Body of pancreas (tissue), 4 donors: ENCODE measurements around the gene SREBF2. TPM values are rescaled to one million over a fixed set of nuclear protein-coding genes. Genes with fewer than 3 reads are reported as not detected.
A peak's percentile ranks its signal among the peaks of the same experiment; 100 is the strongest.

Experiments
- ATAC-seq: fragments of 150-250 bp; one replicate; pipeline ENCODE4 v1.9.1; 2016
- DNase-seq, 4 donors: peaks; one replicate each; pipeline ENCODE4 v3.0.0-alpha.2; 2019
- H3K27ac ChIP-seq, 4 donors: fragments of 200-600 bp; sonication (generic); 1 replicate in 3 of 4; 2 replicates in 1 of 4; pipeline versions ENCODE4 v1.5.1 to v1.6.1; 2016 to 2019; ENCODE audit warnings: mild to moderate bottlenecking in 1 of 4, mixed read lengths in 1 of 4, moderate library complexity in 1 of 4
- H3K27me3 ChIP-seq, 2 donors: fragments of 200-600 bp; sonication (generic); one replicate each; pipeline ENCODE4 v1.6.0; 2016; ENCODE audit warnings: mild to moderate bottlenecking in 1 of 2
- H3K36me3 ChIP-seq, 2 donors: fragments of 200-600 bp; sonication (generic); replicated peaks in 1 of 2; 2 replicates each; pipeline ENCODE4 v1.5.1; 2016; ENCODE audit warnings: low read depth in 2 of 2; ENCODE audit not compliant: insufficient read depth in 1 of 2
- H3K4me1 ChIP-seq: fragments of 200-600 bp; sonication (generic); one replicate; pipeline ENCODE4 v1.6.0; 2016
- H3K4me3 ChIP-seq, 2 donors: fragments of 200-600 bp; sonication (generic); 1 replicate in 1 of 2; 2 replicates in 1 of 2; pipeline ENCODE4 v1.5.1; 2016 to 2019
- H3K9me3 ChIP-seq, 3 donors: fragments of 200-600 bp; sonication (generic); 1 replicate in 2 of 3; 2 replicates in 1 of 3; pipeline ENCODE4 v1.5.1; 2016
- POLR2A ChIP-seq, 3 donors: fragments of 450-650 bp; IDR thresholded peaks; one replicate each; pipeline ENCODE4 v1.6.1; 2016; ENCODE audit warnings: antibody characterized with exemption in 3 of 3, mild to moderate bottlenecking in 2 of 3
- WGBS, 2 donors: methylation state at CpG; one replicate each; pipeline ENCODE4 v1.1.5; 2017; 5-methylcytosine and 5-hydroxymethylcytosine counted together
- intact Hi-C: fragments of 100-400 bp; cut with DNase I; formaldehyde crosslinking; loops from one replicate; pipeline ENCODE4 v1.15.1; 2023
- total RNA-seq, 2 donors: library from RNA; depleted of rRNA; stranded (reverse); fragments of >200 nt; gene quantifications; one replicate each; pipeline ENCODE4 v1.1.0, GENCODE V29; 2016
- TF ChIP-seq, protein P1 (sequence below), 7 experiments: fragments of 450-650 bp in 4 of 7; fragments of 200-600 bp in 3 of 7; sonication (generic) in 3 of 7; IDR thresholded peaks; one replicate each; pipeline ENCODE4 v1.5.1; 2016 to 2019; ENCODE audit warnings: antibody characterized with exemption in 7 of 7

The SREBF2 gene
- total RNA-seq, 2 donors from 2014 or later, result 40.2 to 68.6 TPM

DNA sequence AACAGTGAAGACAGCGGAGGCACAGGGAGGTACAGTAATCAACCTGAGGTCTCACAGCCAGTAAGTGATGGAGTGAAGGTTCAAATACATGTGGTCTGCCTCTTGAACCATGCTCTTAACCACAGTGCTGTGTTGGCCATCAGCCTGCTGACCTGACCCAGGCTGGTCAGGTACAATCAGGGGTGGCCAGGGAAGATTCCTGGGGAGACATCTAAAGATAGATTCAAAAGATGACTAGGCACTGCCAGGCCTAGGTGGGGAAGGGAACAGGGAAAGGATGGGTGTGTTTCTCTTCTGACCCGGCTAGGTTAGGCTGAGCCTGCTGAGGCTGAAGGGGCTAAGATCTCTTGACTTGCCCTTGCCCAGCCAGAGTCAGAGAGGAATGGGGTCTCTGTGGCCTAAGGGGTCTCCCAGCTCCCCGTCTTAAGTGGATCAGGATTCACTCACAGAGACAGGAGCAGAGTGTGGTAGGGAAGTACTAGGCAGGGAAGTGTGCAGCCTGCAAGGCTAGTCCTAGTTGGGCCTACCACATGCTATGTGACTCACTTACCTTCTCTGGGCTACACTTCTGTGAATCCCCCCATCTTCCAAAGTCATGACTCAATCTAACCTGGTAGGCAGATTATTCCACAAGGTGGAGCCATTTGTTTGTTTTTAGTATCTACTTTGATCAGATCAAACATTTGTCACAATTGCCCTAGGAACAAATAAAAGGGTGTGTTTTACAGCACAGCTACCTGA lies 10.4 kb upstream of the SREBF2 start:
- TF ChIP-seq, protein P1, sequence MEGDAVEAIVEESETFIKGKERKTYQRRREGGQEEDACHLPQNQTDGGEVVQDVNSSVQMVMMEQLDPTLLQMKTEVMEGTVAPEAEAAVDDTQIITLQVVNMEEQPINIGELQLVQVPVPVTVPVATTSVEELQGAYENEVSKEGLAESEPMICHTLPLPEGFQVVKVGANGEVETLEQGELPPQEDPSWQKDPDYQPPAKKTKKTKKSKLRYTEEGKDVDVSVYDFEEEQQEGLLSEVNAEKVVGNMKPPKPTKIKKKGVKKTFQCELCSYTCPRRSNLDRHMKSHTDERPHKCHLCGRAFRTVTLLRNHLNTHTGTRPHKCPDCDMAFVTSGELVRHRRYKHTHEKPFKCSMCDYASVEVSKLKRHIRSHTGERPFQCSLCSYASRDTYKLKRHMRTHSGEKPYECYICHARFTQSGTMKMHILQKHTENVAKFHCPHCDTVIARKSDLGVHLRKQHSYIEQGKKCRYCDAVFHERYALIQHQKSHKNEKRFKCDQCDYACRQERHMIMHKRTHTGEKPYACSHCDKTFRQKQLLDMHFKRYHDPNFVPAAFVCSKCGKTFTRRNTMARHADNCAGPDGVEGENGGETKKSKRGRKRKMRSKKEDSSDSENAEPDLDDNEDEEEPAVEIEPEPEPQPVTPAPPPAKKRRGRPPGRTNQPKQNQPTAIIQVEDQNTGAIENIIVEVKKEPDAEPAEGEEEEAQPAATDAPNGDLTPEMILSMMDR (IDR thresholded peaks at IDR 0.05), result peak; percentile 24 to 74 (median 63)
- TF ChIP-seq POLR2A (IDR thresholded peaks at IDR 0.05), result no peak
- H3K27me3 ChIP-seq, result no peaks in the 10 kb centered on the region
- intact Hi-C loops, result loop anchor here (5.0 kb wide), 1 partner anchor 120 kb away; no protein-coding TSS in a partner anchor
- ATAC-seq (peak; percentile 47), DNase-seq (peak in 1 of 4 donors; percentile 37)
- H3K4me1 ChIP-seq, result peaks cover 26% of the 10 kb centered on the region
- H3K4me3 ChIP-seq, result no peak overlapping the region
- H3K27ac ChIP-seq, result no peak overlapping the region
- WGBS, 2 donors, result 73 to 85% methylated on average over 3 of the region's 3 CpGs
- no peaks in the 10 kb centered on the region for H3K9me3 ChIP-seq
- no peaks in the 10 kb centered on the region for H3K36me3 ChIP-seq

DNA sequence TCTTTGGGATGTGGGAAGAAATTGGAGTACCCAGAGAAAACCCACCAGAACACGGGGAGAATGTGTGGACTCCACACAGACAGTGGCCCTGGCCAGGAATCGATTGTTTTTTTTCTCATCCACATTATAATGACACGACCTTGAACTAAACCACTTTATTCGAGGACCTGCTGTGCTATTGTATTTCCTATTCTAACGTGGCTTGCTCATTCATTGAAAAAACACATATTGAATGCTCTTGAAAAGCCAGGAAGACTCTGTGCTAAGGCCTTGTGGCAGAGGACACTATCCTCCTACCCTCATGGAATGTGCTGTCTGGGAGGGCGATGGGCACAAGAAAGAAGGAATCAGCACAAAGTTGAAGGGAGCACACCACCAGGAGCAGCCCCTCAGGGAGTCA lies 9.1 kb upstream of the SREBF2 start:
- Histone ChIP-seq H3K4me1 (peaks cover 26% of the 10 kb centered on the region), H3K9me3 (no peaks in the 10 kb centered on the region), H3K27me3 (no peaks in the 10 kb centered on the region), H3K27ac (no peak overlapping the region), H3K36me3 (no peaks in the 10 kb centered on the region), H3K4me3 (no peak overlapping the region)
- intact Hi-C loops, result loop anchor here (5.0 kb wide), 1 partner anchor 119 kb away; no protein-coding TSS in a partner anchor
- no peak for DNase-seq
- WGBS, 2 donors, result 45 to 49% methylated on average over 6 of the region's 6 CpGs
- ATAC-seq, result no peak
- TF ChIP-seq, protein P1 (IDR thresholded peaks at IDR 0.05), result no peak
- no peak for TF ChIP-seq POLR2A (IDR thresholded peaks at IDR 0.05)

DNA sequence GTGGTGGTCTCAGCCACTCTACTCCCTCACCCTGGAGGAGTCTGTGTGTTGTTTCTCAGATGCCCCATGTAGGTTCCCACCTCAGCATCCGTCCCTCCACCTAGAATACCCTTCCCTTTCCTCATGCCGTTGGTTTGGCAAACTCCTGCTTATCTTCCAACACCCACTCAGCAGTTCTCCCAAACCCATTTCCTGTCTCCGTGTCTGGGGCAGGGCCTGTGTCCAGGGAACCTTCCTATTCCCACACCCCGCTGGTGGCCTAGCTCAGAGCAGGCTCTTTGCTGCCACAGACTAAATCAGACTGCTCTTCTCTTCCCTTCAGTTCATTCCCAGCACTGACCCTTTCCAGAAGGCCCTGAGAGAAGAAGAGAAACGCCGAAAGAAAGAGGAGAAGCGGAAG lies 7.5 kb upstream of the SREBF2 start:
- Histone ChIP-seq H3K9me3 (no peaks in the 10 kb centered on the region), H3K27ac (peak overlapping the region in 2 of 4 donors; percentile 41 to 60), H3K27me3 (no peaks in the 10 kb centered on the region), H3K4me3 (no peak overlapping the region), H3K36me3 (no peaks in the 10 kb centered on the region), H3K4me1 (peaks cover 26% of the 10 kb centered on the region)
- TF ChIP-seq, protein P1 (IDR thresholded peaks at IDR 0.05), result no peak
- TF ChIP-seq POLR2A (IDR thresholded peaks at IDR 0.05), result no peak
- WGBS, 2 donors, result 78 to 79% methylated on average over 7 of the region's 7 CpGs
- intact Hi-C loops, result no loop called here
- no peak for ATAC-seq
- no peak for DNase-seq

DNA sequence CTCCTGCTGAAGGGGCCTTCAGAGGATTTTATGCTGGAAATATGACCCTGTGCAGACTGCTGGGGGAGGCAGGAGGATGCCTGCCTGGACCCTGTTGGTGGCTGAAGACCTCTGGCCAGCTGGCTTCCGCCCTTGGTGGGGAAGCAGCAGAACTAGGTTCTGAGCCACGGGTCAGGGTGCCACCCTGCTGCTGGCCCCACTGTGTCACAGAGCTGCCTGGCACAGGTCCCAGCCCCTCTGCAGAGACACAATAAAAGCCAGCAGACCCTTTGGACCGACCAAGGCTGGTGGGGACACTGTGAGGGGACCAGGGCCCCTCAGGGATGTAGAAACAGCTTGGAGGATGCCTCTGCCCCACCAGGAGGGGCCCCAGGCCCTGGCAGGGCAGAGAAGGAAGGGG lies 6.9 kb upstream of the SREBF2 start:
- H3K27ac ChIP-seq, result peak overlapping the region; percentile 41 to 60 (median 52)
- peaks cover 27% of the 10 kb centered on the region for H3K4me1 ChIP-seq
- 60% methylated on average over 3 of the region's 3 CpGs; no CpG with 5 or more reads in 1 of the 2 donors for WGBS, 2 donors
- intact Hi-C loops, result no loop called here
- no peaks in the 10 kb centered on the region for H3K27me3 ChIP-seq
- no peaks in the 10 kb centered on the region for H3K9me3 ChIP-seq
- no peaks in the 10 kb centered on the region for H3K36me3 ChIP-seq
- DNase-seq (no peak), ATAC-seq (no peak)
- TF ChIP-seq, protein P1 (IDR thresholded peaks at IDR 0.05), result no peak
- TF ChIP-seq POLR2A (IDR thresholded peaks at IDR 0.05), result no peak
- H3K4me3 ChIP-seq, result no peak overlapping the region
